HEK293 (cell line): Measurements from ENCODE around the gene YARS1.

Experiments
- CTCF ChIA-PET: fragments of 350-600 bp; formaldehyde crosslinking; extraction: SDS; loops from one replicate; lab custom pipeline; 2021; ENCODE audit warnings: antibody characterized with exemption; lab: Yijun Ruan, JAX
- POLR2A ChIA-PET: fragments of 300-600 bp; formaldehyde crosslinking; extraction: SDS; loops from one replicate; lab custom pipeline; 2020; ENCODE audit warnings: antibody characterized with exemption, inconsistent platforms; lab: Yijun Ruan, JAX
- H3K27ac ChIP-seq: fragments of 200-500 bp; sonication (Bioruptor generic); 2 replicates; pipeline ENCODE4 v1.5.1; 2014; ENCODE audit warnings: low read depth, low read length, control low read depth, inconsistent platforms; ENCODE audit errors: extremely low read depth
- H3K36me3 ChIP-seq, 2 experiments: fragments of 200-500 bp in 1 of 2; sonication (Bioruptor generic) in 1 of 2; 1 replicate in 1 of 2; 2 replicates in 1 of 2; pipeline ENCODE4 v1.5.1; 2014 to 2017; ENCODE audit warnings: inconsistent platforms in 2 of 2, low read length in 2 of 2; ENCODE audit not compliant: control insufficient read depth in 2 of 2, insufficient read depth in 1 of 2
- H3K4me1 ChIP-seq: fragments of 200-500 bp; sonication (Bioruptor generic); 2 replicates; pipeline ENCODE4 v1.5.1; 2014; ENCODE audit warnings: mild to moderate bottlenecking, low read length, inconsistent platforms; ENCODE audit not compliant: control insufficient read depth, insufficient read depth
- H3K4me3 ChIP-seq: 2 replicates; pipeline ENCODE4 v1.5.1; 2011; ENCODE audit warnings: low read depth, mild to moderate bottlenecking, control low read depth, low read length, moderate library complexity
- H3K9me3 ChIP-seq: fragments of 200-500 bp; sonication (Bioruptor generic); 2 replicates; pipeline ENCODE4 v1.5.1; 2014; ENCODE audit warnings: low read depth, low read length, inconsistent platforms; ENCODE audit not compliant: control insufficient read depth, insufficient read depth
- ATF2 ChIP-seq: fragments of 450-650 bp; formaldehyde crosslinking; IDR thresholded peaks from 2 replicates; pipeline ENCODE4 v1.5.1; 2016; ENCODE audit warnings: missing biosample characterization, missing genetic modification characterization, low read depth
- BCL11A ChIP-seq: fragments of 450-650 bp; formaldehyde crosslinking; IDR thresholded peaks from 2 replicates; pipeline ENCODE4 v1.5.1; 2016; ENCODE audit warnings: low read depth, missing biosample characterization, missing genetic modification characterization
- EGR2 ChIP-seq: fragments of 450-650 bp; formaldehyde crosslinking; IDR thresholded peaks from 2 replicates; pipeline ENCODE4 v1.5.1; 2016; ENCODE audit warnings: low read depth, missing biosample characterization, missing genetic modification characterization
- KLF1 ChIP-seq: fragments of 450-650 bp; formaldehyde crosslinking; IDR thresholded peaks from 2 replicates; pipeline ENCODE4 v1.5.1; 2016; ENCODE audit warnings: missing biosample characterization, missing genetic modification characterization
- MEIS1 ChIP-seq: sonication (generic); formaldehyde crosslinking; IDR thresholded peaks from 2 replicates; pipeline ENCODE4 v1.8.1; 2022; ENCODE audit warnings: missing genetic modification reagents, mild to moderate bottlenecking, borderline replicate concordance
- SALL2 ChIP-seq: fragments of 450-650 bp; formaldehyde crosslinking; IDR thresholded peaks from 2 replicates; pipeline ENCODE4 v1.5.0; 2017; ENCODE audit warnings: missing biosample characterization, mild to moderate bottlenecking, missing genetic modification characterization, borderline replicate concordance
- SP2 ChIP-seq: fragments of 450-650 bp; formaldehyde crosslinking; IDR thresholded peaks from 2 replicates; pipeline ENCODE4 v1.5.1; 2016; ENCODE audit warnings: missing biosample characterization, missing genetic modification characterization
- SP3 ChIP-seq: fragments of 450-650 bp; formaldehyde crosslinking; IDR thresholded peaks from 2 replicates; pipeline ENCODE4 v1.5.1; 2016; ENCODE audit warnings: missing biosample characterization, missing genetic modification characterization
- ZNF16 ChIP-seq: fragments of 450-650 bp; formaldehyde crosslinking; IDR thresholded peaks from 2 replicates; pipeline ENCODE4 v1.5.1; 2016; ENCODE audit warnings: low read depth, missing biosample characterization, missing genetic modification characterization
- ZNF214 ChIP-seq: fragments of 450-650 bp; formaldehyde crosslinking; IDR thresholded peaks from 2 replicates; pipeline ENCODE4 v1.5.1; 2017; ENCODE audit warnings: missing biosample characterization, mild to moderate bottlenecking, missing genetic modification characterization, borderline replicate concordance
- ZNF335 ChIP-seq: fragments of 450-650 bp; formaldehyde crosslinking; conservative IDR thresholded peaks from 2 replicates; pipeline ENCODE4 v1.5.1; 2016; ENCODE audit warnings: missing biosample characterization, missing genetic modification characterization
- ZNF426 ChIP-seq: fragments of 450-650 bp; formaldehyde crosslinking; IDR thresholded peaks from 2 replicates; pipeline ENCODE4 v1.5.1; 2017; ENCODE audit warnings: missing biosample characterization, missing genetic modification characterization, mild to moderate bottlenecking, inconsistent platforms, moderate library complexity
- ZNF513 ChIP-seq: fragments of 450-650 bp; IDR thresholded peaks from 2 replicates; pipeline ENCODE4 v1.5.1; 2018; ENCODE audit warnings: missing biosample characterization, missing genetic modification characterization
- ZNF555 ChIP-seq: fragments of 450-650 bp; formaldehyde crosslinking; conservative IDR thresholded peaks from 2 replicates; pipeline ENCODE4 v1.5.1; 2017; ENCODE audit warnings: missing biosample characterization, mild to moderate bottlenecking, missing genetic modification characterization, inconsistent platforms
- ZNF626 ChIP-seq: fragments of 450-650 bp; sonication (Bioruptor Pico); formaldehyde crosslinking; IDR thresholded peaks from 2 replicates; pipeline ENCODE4 v1.5.1; 2018; ENCODE audit warnings: missing biosample characterization, missing genetic modification characterization, inconsistent platforms
- ZNF654 ChIP-seq: fragments of 450-650 bp; formaldehyde crosslinking; IDR thresholded peaks from 2 replicates; pipeline ENCODE4 v1.5.1; 2016; ENCODE audit warnings: low read depth, missing biosample characterization, missing genetic modification characterization
- ZNF660 ChIP-seq: fragments of 450-650 bp; IDR thresholded peaks from 2 replicates; pipeline ENCODE4 v1.5.1; 2018; ENCODE audit warnings: missing biosample characterization, mild to moderate bottlenecking, missing genetic modification characterization
- ZNF76 ChIP-seq: fragments of 450-650 bp; formaldehyde crosslinking; IDR thresholded peaks from 2 replicates; pipeline ENCODE4; 2016; ENCODE audit warnings: low read depth, missing biosample characterization, missing genetic modification characterization, borderline replicate concordance
- ZNF843 ChIP-seq: fragments of 450-650 bp; formaldehyde crosslinking; IDR thresholded peaks from 2 replicates; pipeline ENCODE4 v1.5.1; 2016; ENCODE audit warnings: missing biosample characterization, missing genetic modification characterization
- TF ChIP-seq, protein P1 (sequence below): fragments of 450-650 bp; formaldehyde crosslinking; IDR thresholded peaks from 2 replicates; pipeline ENCODE4 v1.5.1; 2016; ENCODE audit warnings: missing biosample characterization, missing genetic modification characterization
- TF ChIP-seq, protein P2 (sequence below): fragments of 450-650 bp; formaldehyde crosslinking; IDR thresholded peaks from 2 replicates; pipeline ENCODE4 v1.5.1; 2016; ENCODE audit warnings: missing biosample characterization, missing genetic modification characterization
- TF ChIP-seq, protein P3 (sequence below): fragments of 450-650 bp; formaldehyde crosslinking; IDR thresholded peaks from 2 replicates; pipeline ENCODE4 v1.5.1; 2016; ENCODE audit warnings: missing biosample characterization, missing genetic modification characterization
- TF ChIP-seq, protein P4 (sequence below): fragments of 450-650 bp; formaldehyde crosslinking; IDR thresholded peaks from 2 replicates; pipeline ENCODE4 v1.5.1; 2017; ENCODE audit warnings: missing biosample characterization, missing genetic modification characterization

The YARS1 gene

DNA sequence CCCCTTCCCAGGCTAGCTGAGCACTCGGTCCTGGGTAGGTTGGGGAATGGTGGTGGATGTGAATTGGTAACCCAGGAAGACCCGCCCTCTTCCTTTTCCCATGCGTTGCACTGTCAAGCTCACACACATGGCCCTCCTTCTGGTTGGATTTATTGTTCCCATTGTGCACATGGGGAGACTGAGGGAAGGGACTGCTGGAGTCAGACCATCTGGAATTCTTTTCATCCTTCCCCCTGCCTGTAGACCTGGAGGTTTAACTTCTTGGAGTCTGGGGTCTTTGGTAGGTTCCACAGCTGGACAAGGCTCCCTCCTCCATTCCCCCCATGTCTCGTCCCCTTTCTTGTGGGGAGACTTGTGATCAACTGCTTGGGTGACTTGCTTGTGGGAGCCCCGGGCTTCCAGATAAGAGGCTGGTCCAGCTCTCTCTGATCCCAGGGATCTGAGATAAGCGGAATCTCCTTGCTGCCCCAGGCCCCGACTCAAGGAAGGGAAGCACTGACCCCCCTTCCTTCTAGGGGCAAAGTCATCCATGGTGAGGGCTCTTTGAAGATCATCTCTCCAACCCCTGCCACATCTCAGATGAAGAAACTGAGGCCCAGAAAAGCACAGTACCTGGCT is 58.9 kb downstream of the YARS1 start:
- POLR2A ChIA-PET: interaction anchor here (0.7 to 1.2 kb wide), 3 partner anchors 11 to 114 kb away, joined by 3 to 5 read pairs (median 3); no protein-coding TSS in a partner anchor
- no peaks in the 10 kb centered on the region for H3K36me3 ChIP-seq
- no peak overlapping the region for H3K27ac ChIP-seq
- no peaks in the 10 kb centered on the region for H3K9me3 ChIP-seq
- peaks cover 18% of the 10 kb centered on the region for H3K4me1 ChIP-seq
- CTCF ChIA-PET: interaction anchor here (0.6 to 1.5 kb wide), 8 partner anchors 11 to 605 kb away, joined by 3 to 10 read pairs (median 3); no protein-coding TSS in a partner anchor
- no peak overlapping the region for H3K4me3 ChIP-seq
- TF ChIP-seq SALL2: no peak
- TF ChIP-seq SP3 (tag by site-specific recombination): no peak
- TF ChIP-seq ZNF76 (tag by site-specific recombination): no peak
- no peak for TF ChIP-seq ATF2 (tag by site-specific recombination)
- TF ChIP-seq ZNF513 (tag by site-specific recombination): no peak
- TF ChIP-seq SP2 (tag by site-specific recombination): peak; percentile 38; the same call in 1 of the 2 replicates
- no peak for TF ChIP-seq ZNF335

- Histone ChIP-seq H3K4me3 (no peak overlapping the region), H3K27ac (no peak overlapping the region), H3K36me3 (no peaks in the 10 kb centered on the region), H3K4me1 (peaks cover 18% of the 10 kb centered on the region), H3K9me3 (no peaks in the 10 kb centered on the region)
- TF ChIP-seq ZNF843 (tag by site-specific recombination): no peak
- peak; percentile 49 for TF ChIP-seq EGR2 (tag by site-specific recombination)
- TF ChIP-seq ZNF555 (tag by site-specific recombination): no peak
- TF ChIP-seq ZNF654 (tag by site-specific recombination): no peak
- TF ChIP-seq, protein P1, sequence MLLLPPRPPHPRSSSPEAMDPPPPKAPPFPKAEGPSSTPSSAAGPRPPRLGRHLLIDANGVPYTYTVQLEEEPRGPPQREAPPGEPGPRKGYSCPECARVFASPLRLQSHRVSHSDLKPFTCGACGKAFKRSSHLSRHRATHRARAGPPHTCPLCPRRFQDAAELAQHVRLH (tag by site-specific recombination): no peak
- TF ChIP-seq ZNF426: no peak
- TF ChIP-seq KLF1: peak; percentile 63
- TF ChIP-seq, protein P2, sequence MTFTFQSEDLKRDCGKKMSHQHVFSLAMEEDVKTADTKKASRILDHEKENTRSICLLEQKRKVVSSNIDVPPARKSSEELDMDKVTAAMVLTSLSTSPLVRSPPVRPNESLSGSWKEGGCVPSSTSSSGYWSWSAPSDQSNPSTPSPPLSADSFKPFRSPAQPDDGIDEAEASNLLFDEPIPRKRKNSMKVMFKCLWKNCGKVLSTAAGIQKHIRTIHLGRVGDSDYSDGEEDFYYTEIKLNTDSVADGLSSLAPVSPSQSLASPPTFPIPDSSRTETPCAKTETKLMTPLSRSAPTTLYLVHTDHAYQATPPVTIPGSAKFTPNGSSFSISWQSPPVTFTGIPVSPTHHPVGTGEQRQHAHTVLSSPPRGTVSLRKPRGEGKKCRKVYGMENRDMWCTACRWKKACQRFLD (tag by site-specific recombination): no peak
- TF ChIP-seq, protein P3, sequence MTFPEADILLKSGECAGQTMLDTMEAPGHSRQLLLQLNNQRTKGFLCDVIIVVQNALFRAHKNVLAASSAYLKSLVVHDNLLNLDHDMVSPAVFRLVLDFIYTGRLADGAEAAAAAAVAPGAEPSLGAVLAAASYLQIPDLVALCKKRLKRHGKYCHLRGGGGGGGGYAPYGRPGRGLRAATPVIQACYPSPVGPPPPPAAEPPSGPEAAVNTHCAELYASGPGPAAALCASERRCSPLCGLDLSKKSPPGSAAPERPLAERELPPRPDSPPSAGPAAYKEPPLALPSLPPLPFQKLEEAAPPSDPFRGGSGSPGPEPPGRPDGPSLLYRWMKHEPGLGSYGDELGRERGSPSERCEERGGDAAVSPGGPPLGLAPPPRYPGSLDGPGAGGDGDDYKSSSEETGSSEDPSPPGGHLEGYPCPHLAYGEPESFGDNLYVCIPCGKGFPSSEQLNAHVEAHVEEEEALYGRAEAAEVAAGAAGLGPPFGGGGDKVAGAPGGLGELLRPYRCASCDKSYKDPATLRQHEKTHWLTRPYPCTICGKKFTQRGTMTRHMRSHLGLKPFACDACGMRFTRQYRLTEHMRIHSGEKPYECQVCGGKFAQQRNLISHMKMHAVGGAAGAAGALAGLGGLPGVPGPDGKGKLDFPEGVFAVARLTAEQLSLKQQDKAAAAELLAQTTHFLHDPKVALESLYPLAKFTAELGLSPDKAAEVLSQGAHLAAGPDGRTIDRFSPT (tag by site-specific recombination): no peak
- TF ChIP-seq ZNF626 (tag by site-specific recombination): no peak
- no peak for TF ChIP-seq ZNF214 (tag by site-specific recombination)
- TF ChIP-seq, protein P4, sequence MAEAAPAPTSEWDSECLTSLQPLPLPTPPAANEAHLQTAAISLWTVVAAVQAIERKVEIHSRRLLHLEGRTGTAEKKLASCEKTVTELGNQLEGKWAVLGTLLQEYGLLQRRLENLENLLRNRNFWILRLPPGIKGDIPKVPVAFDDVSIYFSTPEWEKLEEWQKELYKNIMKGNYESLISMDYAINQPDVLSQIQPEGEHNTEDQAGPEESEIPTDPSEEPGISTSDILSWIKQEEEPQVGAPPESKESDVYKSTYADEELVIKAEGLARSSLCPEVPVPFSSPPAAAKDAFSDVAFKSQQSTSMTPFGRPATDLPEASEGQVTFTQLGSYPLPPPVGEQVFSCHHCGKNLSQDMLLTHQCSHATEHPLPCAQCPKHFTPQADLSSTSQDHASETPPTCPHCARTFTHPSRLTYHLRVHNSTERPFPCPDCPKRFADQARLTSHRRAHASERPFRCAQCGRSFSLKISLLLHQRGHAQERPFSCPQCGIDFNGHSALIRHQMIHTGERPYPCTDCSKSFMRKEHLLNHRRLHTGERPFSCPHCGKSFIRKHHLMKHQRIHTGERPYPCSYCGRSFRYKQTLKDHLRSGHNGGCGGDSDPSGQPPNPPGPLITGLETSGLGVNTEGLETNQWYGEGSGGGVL (tag by site-specific recombination): peak; percentile 25; the same call in 1 of the 2 replicates
- TF ChIP-seq ZNF660 (tag by site-specific recombination): no peak
- TF ChIP-seq ZNF16: peak; percentile 87
- no peak for TF ChIP-seq MEIS1 (CRISPR knock-in tag)
- no peak for TF ChIP-seq BCL11A (tag by site-specific recombination)
- ChIA-PET POLR2A (no interaction called here), CTCF (interaction anchor here (0.5 to 1.2 kb wide), 2 partner anchors 15 to 1204 kb away, joined by 3 read pairs; no protein-coding TSS in a partner anchor)
Observed at GRCh38 chr1:32757213-32757895, 59.8 kb downstream of the YARS1 start.
